ENCODE measurements around the gene KLF15.

- TF ChIP-seq POLR2AphosphoS5 (IDR thresholded peaks at IDR 0.05; ENCODE audit: low read depth, low read length): no peak
- TF ChIP-seq, protein P1, sequence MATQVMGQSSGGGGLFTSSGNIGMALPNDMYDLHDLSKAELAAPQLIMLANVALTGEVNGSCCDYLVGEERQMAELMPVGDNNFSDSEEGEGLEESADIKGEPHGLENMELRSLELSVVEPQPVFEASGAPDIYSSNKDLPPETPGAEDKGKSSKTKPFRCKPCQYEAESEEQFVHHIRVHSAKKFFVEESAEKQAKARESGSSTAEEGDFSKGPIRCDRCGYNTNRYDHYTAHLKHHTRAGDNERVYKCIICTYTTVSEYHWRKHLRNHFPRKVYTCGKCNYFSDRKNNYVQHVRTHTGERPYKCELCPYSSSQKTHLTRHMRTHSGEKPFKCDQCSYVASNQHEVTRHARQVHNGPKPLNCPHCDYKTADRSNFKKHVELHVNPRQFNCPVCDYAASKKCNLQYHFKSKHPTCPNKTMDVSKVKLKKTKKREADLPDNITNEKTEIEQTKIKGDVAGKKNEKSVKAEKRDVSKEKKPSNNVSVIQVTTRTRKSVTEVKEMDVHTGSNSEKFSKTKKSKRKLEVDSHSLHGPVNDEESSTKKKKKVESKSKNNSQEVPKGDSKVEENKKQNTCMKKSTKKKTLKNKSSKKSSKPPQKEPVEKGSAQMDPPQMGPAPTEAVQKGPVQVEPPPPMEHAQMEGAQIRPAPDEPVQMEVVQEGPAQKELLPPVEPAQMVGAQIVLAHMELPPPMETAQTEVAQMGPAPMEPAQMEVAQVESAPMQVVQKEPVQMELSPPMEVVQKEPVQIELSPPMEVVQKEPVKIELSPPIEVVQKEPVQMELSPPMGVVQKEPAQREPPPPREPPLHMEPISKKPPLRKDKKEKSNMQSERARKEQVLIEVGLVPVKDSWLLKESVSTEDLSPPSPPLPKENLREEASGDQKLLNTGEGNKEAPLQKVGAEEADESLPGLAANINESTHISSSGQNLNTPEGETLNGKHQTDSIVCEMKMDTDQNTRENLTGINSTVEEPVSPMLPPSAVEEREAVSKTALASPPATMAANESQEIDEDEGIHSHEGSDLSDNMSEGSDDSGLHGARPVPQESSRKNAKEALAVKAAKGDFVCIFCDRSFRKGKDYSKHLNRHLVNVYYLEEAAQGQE (IDR thresholded peaks at IDR 0.05; ENCODE audit: insufficient read depth in 1 of 2, low read depth in 2 of 2, low read length in 2 of 2): no peak
These were observed 45.6 kb upstream of the KLF15 start for GRCh38 chr3:126402666-126403302.

All from PFSK-1 (cell line).